Measurements from ENCODE around the gene MRPL11.

The MRPL11 gene

GRCh38 chr11:66409226-66409625, 29.4 kb downstream of the MRPL11 start:
- H3K27me3 ChIP-seq (ENCODE audit: insufficient read depth, low read length, poor library complexity, severe bottlenecking) = no peaks in the 10 kb centered on the region
- peak overlapping the region; percentile 92 for H3K4me2 ChIP-seq (ENCODE audit: low read depth, low read length, poor library complexity, severe bottlenecking)

GRCh38 chr11:66408488-66409214, 30.0 kb downstream of the MRPL11 start:
- TF ChIP-seq CTCF (conservative IDR thresholded peaks at IDR 0.05; ENCODE audit: low read length) (peak; percentile 100), EZH2phosphoT487 (IDR thresholded peaks at IDR 0.05; ENCODE audit: borderline replicate concordance) (no peak)
- Histone ChIP-seq H3K9me3 (ENCODE audit: insufficient read depth, low read depth, low read length) (no peaks in the 10 kb centered on the region), H3K4me1 (ENCODE audit: insufficient read depth, low read length, poor library complexity, severe bottlenecking) (peaks cover 21% of the 10 kb centered on the region), H4K20me1 (ENCODE audit: insufficient read depth, low read length, poor library complexity, severe bottlenecking) (no peaks in the 10 kb centered on the region), H3K9me2 (replicated peaks; ENCODE audit: low read depth, low read length) (no peaks in the 10 kb centered on the region), H3K79me2 (ENCODE audit: insufficient read depth, low read length) (peaks cover 13% of the 10 kb centered on the region; the same call in 1 of the 2 replicates), H3F3A (ENCODE audit: low read depth) (no peaks in the 10 kb centered on the region), H3K4me3 (ENCODE audit: low read length, poor library complexity, severe bottlenecking) (peak overlapping the region; percentile 72), H3K27me3 (ENCODE audit: insufficient read depth, low read length, poor library complexity, severe bottlenecking) (no peaks in the 10 kb centered on the region), H2AFZ (ENCODE audit: low read length) (peak overlapping the region; percentile 71), H3K4me2 (ENCODE audit: low read depth, low read length, poor library complexity, severe bottlenecking) (peak overlapping the region; percentile 92), H3K9ac (ENCODE audit: low read depth, low read length, poor library complexity, severe bottlenecking) (peak overlapping the region; percentile 76), H3K36me3 (ENCODE audit: insufficient read depth, low read length) (no peaks in the 10 kb centered on the region)

More at GRCh38 chr11:66409226-66409625, 29.4 kb downstream of the MRPL11 start:
- H3F3A ChIP-seq (ENCODE audit: low read depth) = no peaks in the 10 kb centered on the region
- peak overlapping the region; percentile 71; the same call in 1 of the 2 replicates for H2AFZ ChIP-seq (ENCODE audit: low read length)
- peaks cover 21% of the 10 kb centered on the region for H3K4me1 ChIP-seq (ENCODE audit: insufficient read depth, low read length, poor library complexity, severe bottlenecking)
- no peaks in the 10 kb centered on the region for H3K36me3 ChIP-seq (ENCODE audit: insufficient read depth, low read length)
- peak overlapping the region; percentile 76 for H3K9ac ChIP-seq (ENCODE audit: low read depth, low read length, poor library complexity, severe bottlenecking)
- H3K79me2 ChIP-seq (ENCODE audit: insufficient read depth, low read length) = peaks cover 13% of the 10 kb centered on the region; the same call in 1 of the 2 replicates
- H4K20me1 ChIP-seq (ENCODE audit: insufficient read depth, low read length, poor library complexity, severe bottlenecking) = no peaks in the 10 kb centered on the region
- TF ChIP-seq CTCF (conservative IDR thresholded peaks at IDR 0.05; ENCODE audit: low read length) (no peak), EZH2phosphoT487 (IDR thresholded peaks at IDR 0.05; ENCODE audit: borderline replicate concordance) (no peak)
- peak overlapping the region; percentile 72 for H3K4me3 ChIP-seq (ENCODE audit: low read length, poor library complexity, severe bottlenecking)
- H3K9me2 ChIP-seq (replicated peaks; ENCODE audit: low read depth, low read length) = no peaks in the 10 kb centered on the region
- H3K9me3 ChIP-seq (ENCODE audit: insufficient read depth, low read depth, low read length) = no peaks in the 10 kb centered on the region

- Histone ChIP-seq H3K27me3 (ENCODE audit: insufficient read depth, low read length, poor library complexity, severe bottlenecking) (no peaks in the 10 kb centered on the region), H3K4me2 (ENCODE audit: low read depth, low read length, poor library complexity, severe bottlenecking) (no peak overlapping the region)
- TF ChIP-seq CTCF (conservative IDR thresholded peaks at IDR 0.05; ENCODE audit: low read length) = no peak
- TF ChIP-seq EZH2phosphoT487 (IDR thresholded peaks at IDR 0.05; ENCODE audit: borderline replicate concordance) = no peak
Measured at GRCh38 chr11:66407651-66408050, 31.0 kb downstream of the MRPL11 start.

More at GRCh38 chr11:66407651-66408050, 31.0 kb downstream of the MRPL11 start:
- H3K9me3 ChIP-seq (ENCODE audit: insufficient read depth, low read depth, low read length) = no peaks in the 10 kb centered on the region
- no peak overlapping the region for H3K9ac ChIP-seq (ENCODE audit: low read depth, low read length, poor library complexity, severe bottlenecking)
- H3K79me2 ChIP-seq (ENCODE audit: insufficient read depth, low read length) = peaks cover 13% of the 10 kb centered on the region; the same call in 1 of the 2 replicates
- no peak overlapping the region for H3K4me3 ChIP-seq (ENCODE audit: low read length, poor library complexity, severe bottlenecking)
- H3F3A ChIP-seq (ENCODE audit: low read depth) = no peaks in the 10 kb centered on the region
- H3K4me1 ChIP-seq (ENCODE audit: insufficient read depth, low read length, poor library complexity, severe bottlenecking) = peaks cover 21% of the 10 kb centered on the region
- no peaks in the 10 kb centered on the region for H4K20me1 ChIP-seq (ENCODE audit: insufficient read depth, low read length, poor library complexity, severe bottlenecking)
- no peaks in the 10 kb centered on the region for H3K36me3 ChIP-seq (ENCODE audit: insufficient read depth, low read length)
- H3K9me2 ChIP-seq (replicated peaks; ENCODE audit: low read depth, low read length) = no peaks in the 10 kb centered on the region
- H2AFZ ChIP-seq (ENCODE audit: low read length) = no peak overlapping the region
